ENCODE data around the gene IL22RA1. TPM values are rescaled to one million over a fixed set of nuclear protein-coding genes. Genes with fewer than 3 reads are reported as not detected.

IL22RA1 gene
- total RNA-seq, 1 experiment from 2014 or later, result 1.2 TPM

DNA sequence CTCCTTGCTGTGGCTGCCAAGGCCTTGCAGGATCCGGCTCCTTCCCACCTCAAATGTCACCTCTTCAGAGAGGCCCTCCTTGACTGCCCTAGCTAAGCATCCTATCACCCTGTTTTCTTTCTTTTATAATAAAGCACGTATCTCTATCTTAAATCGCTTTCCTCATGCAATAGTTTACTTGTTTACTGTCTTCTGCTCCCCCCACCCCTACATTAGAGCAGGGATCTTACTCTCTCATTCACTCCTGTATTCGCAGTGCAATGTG is 67.4 kb downstream of the IL22RA1 start:
- ChIA-PET POLR2A (ENCODE audit: unreplicated experiment) (no interaction called here), CTCF (no interaction called here)
- H4K20me1 ChIP-seq (ENCODE audit: low read length), result no peaks in the 10 kb centered on the region
- no peaks in the 10 kb centered on the region; the same call in 1 of the 2 replicates for H3K4me1 ChIP-seq (ENCODE audit: insufficient read depth, low read length)
- intact Hi-C loops (cut with micrococcal nuclease), result no loop called here
- no TSS peak for BruUV-seq (replicated peaks)
- no peak overlapping the region for H2AFZ ChIP-seq (ENCODE audit: low read length)
- DNase-seq (no peak), ATAC-seq (no peak)
- no peaks in the 10 kb centered on the region for H3K36me3 ChIP-seq (ENCODE audit: low read depth, low read length)
- no peaks in the 10 kb centered on the region for H3K27me3 ChIP-seq (ENCODE audit: low read length)
- no peaks in the 10 kb centered on the region for H3K9me3 ChIP-seq (ENCODE audit: low read length)
- H3K9me2 ChIP-seq (replicated peaks; ENCODE audit: low read length), result no peaks in the 10 kb centered on the region
- no peak overlapping the region for H3K4me3 ChIP-seq (ENCODE audit: low read length)
- H3K27ac ChIP-seq (ENCODE audit: low read length), result no peak overlapping the region
- H3K79me2 ChIP-seq (ENCODE audit: low read length), result no peaks in the 10 kb centered on the region
- TF ChIP-seq EZH2 (IDR thresholded peaks at IDR 0.05; ENCODE audit: low read length, unreplicated experiment), result no peak
- TF ChIP-seq EZH2phosphoT487 (IDR thresholded peaks at IDR 0.05; ENCODE audit: borderline replicate concordance, low read length), result no peak
- TF ChIP-seq, protein P1, sequence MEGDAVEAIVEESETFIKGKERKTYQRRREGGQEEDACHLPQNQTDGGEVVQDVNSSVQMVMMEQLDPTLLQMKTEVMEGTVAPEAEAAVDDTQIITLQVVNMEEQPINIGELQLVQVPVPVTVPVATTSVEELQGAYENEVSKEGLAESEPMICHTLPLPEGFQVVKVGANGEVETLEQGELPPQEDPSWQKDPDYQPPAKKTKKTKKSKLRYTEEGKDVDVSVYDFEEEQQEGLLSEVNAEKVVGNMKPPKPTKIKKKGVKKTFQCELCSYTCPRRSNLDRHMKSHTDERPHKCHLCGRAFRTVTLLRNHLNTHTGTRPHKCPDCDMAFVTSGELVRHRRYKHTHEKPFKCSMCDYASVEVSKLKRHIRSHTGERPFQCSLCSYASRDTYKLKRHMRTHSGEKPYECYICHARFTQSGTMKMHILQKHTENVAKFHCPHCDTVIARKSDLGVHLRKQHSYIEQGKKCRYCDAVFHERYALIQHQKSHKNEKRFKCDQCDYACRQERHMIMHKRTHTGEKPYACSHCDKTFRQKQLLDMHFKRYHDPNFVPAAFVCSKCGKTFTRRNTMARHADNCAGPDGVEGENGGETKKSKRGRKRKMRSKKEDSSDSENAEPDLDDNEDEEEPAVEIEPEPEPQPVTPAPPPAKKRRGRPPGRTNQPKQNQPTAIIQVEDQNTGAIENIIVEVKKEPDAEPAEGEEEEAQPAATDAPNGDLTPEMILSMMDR (conservative IDR thresholded peaks at IDR 0.05; ENCODE audit: low read depth, low read length), result no peak
- H3F3A ChIP-seq (ENCODE audit: low read length, unreplicated experiment), result no peaks in the 10 kb centered on the region
- no peak overlapping the region for H3K4me2 ChIP-seq (ENCODE audit: low read length)
- no peak overlapping the region for H3K9ac ChIP-seq (ENCODE audit: low read length)

DNA sequence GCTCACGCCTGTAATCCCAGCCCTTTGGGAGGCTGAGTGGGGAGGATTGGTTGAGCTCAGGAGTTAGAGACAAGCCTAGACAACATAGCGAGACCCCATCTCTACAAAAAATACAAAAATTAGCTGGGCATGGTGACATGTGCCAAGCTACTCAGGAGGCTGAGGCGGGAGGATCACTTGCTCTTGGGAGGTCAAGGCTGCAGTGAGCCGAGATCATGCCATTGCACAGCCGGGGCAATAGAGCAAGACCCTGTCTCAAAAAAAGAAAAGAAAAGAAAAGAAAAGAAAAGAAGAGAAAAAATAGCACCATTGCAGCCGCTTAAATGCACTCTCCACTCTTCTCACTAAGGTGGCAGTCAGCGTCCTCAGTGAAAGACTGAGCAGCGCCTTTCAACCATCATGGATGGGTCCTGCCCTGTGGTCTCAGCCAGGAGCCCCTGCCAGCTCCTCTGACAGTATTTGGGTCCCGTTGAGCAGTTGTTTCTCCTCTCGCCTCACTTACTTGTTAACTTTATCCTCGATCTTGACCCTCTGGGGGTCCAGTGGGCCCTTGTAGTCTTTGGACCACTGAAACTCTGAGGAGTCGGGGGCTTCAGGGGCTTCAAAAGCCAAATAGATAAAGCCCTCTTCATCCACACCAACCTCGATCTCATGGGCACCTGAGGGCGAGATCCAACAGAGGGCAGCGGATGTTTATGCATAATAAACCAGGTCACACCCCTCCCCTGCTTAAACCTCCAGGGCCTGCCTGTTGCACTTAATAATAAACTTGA is 67.9 kb downstream of the IL22RA1 start:
- H3K4me1 ChIP-seq (ENCODE audit: insufficient read depth, low read length), result no peaks in the 10 kb centered on the region; the same call in 1 of the 2 replicates
- POLR2A ChIA-PET (ENCODE audit: unreplicated experiment), result no interaction called here
- H4K20me1 ChIP-seq (ENCODE audit: low read length), result no peaks in the 10 kb centered on the region
- H3K4me3 ChIP-seq (ENCODE audit: low read length), result no peak overlapping the region
- no peaks in the 10 kb centered on the region for H3F3A ChIP-seq (ENCODE audit: low read length, unreplicated experiment)
- TF ChIP-seq EZH2phosphoT487 (IDR thresholded peaks at IDR 0.05; ENCODE audit: borderline replicate concordance, low read length) (no peak), EZH2 (IDR thresholded peaks at IDR 0.05; ENCODE audit: low read length, unreplicated experiment) (no peak)
- TF ChIP-seq, protein P1 (conservative IDR thresholded peaks at IDR 0.05; ENCODE audit: low read depth, low read length), result peak; percentile 27; the same call in 1 of the 2 replicates
- no peak overlapping the region for H2AFZ ChIP-seq (ENCODE audit: low read length)
- intact Hi-C loops (cut with micrococcal nuclease), result loop anchor here (5.0 kb wide), 2 partner anchors 112 to 317 kb away; partner anchors contain the start of gene IFNLR1
- H3K9ac ChIP-seq (ENCODE audit: low read length), result no peak overlapping the region
- ATAC-seq, result peak; percentile 42; the same call in 1 of the 2 replicates
- H3K9me3 ChIP-seq (ENCODE audit: low read length), result no peaks in the 10 kb centered on the region
- no TSS peak for BruUV-seq (replicated peaks)
- H3K4me2 ChIP-seq (ENCODE audit: low read length), result no peak overlapping the region
- no peaks in the 10 kb centered on the region for H3K27me3 ChIP-seq (ENCODE audit: low read length)
- H3K9me2 ChIP-seq (replicated peaks; ENCODE audit: low read length), result no peaks in the 10 kb centered on the region
- CTCF ChIA-PET, result no interaction called here
- H3K36me3 ChIP-seq (ENCODE audit: low read depth, low read length), result no peaks in the 10 kb centered on the region
- H3K27ac ChIP-seq (ENCODE audit: low read length), result no peak overlapping the region
- H3K79me2 ChIP-seq (ENCODE audit: low read length), result no peaks in the 10 kb centered on the region
- peak; percentile 14 for DNase-seq

DNA sequence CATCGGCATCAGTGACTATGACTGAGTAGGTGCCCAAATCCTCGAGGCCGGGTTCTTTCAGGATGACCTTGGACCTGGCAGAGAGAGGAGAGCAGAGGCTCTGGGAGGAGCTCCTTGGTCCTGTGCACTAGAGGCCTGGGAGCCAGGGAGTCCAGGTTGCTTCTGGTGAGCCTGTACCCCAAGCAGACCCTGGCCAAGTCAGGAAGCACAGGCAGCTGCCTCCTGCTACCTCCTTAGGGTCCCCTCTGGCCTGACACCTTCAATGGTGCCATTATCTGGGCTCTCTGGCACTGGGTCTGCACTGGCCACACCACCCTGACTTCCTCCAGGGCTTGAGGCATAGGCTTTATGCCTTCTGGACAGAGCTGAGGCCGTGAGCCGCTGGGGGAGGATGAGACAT is 68.7 kb downstream of the IL22RA1 start:
- CTCF ChIA-PET, result no interaction called here
- H3F3A ChIP-seq (ENCODE audit: low read length, unreplicated experiment), result no peaks in the 10 kb centered on the region

More for the DNA sequence above, 68.7 kb downstream of the IL22RA1 start:
- Histone ChIP-seq H3K27me3 (ENCODE audit: low read length) (no peaks in the 10 kb centered on the region), H3K9ac (ENCODE audit: low read length) (no peak overlapping the region), H3K4me3 (ENCODE audit: low read length) (no peak overlapping the region), H3K79me2 (ENCODE audit: low read length) (no peaks in the 10 kb centered on the region), H3K4me2 (ENCODE audit: low read length) (no peak overlapping the region), H3K4me1 (ENCODE audit: insufficient read depth, low read length) (no peaks in the 10 kb centered on the region; the same call in 1 of the 2 replicates), H2AFZ (ENCODE audit: low read length) (no peak overlapping the region), H4K20me1 (ENCODE audit: low read length) (no peaks in the 10 kb centered on the region), H3K36me3 (ENCODE audit: low read depth, low read length) (no peaks in the 10 kb centered on the region), H3K9me3 (ENCODE audit: low read length) (no peaks in the 10 kb centered on the region), H3K9me2 (replicated peaks; ENCODE audit: low read length) (no peaks in the 10 kb centered on the region), H3K27ac (ENCODE audit: low read length) (no peak overlapping the region)
- DNase-seq, result no peak
- no peak for TF ChIP-seq EZH2phosphoT487 (IDR thresholded peaks at IDR 0.05; ENCODE audit: borderline replicate concordance, low read length)
- TF ChIP-seq EZH2 (IDR thresholded peaks at IDR 0.05; ENCODE audit: low read length, unreplicated experiment), result no peak
- TF ChIP-seq, protein P1 (conservative IDR thresholded peaks at IDR 0.05; ENCODE audit: low read depth, low read length), result no peak
- intact Hi-C loops (cut with micrococcal nuclease), result loop anchor here (5.0 kb wide), 2 partner anchors 113 to 318 kb away; partner anchors contain the start of gene IFNLR1
- BruUV-seq (replicated peaks), result no TSS peak
- POLR2A ChIA-PET (ENCODE audit: unreplicated experiment), result no interaction called here
- no peak for ATAC-seq

All from PC-3 (cell line).